Measurements from ENCODE around the gene PRKCH. TPM values are rescaled to one million over a fixed set of nuclear protein-coding genes. Genes with fewer than 3 reads are reported as not detected.

The PRKCH gene
- total and polyA plus RNA-seq, 2 experiments from 2014 or later = 2.4 to 3.5 TPM

GRCh38 chr14:61573748-61574513 is 252.6 kb downstream of the PRKCH start:
- Histone ChIP-seq H3K79me2 (ENCODE audit: insufficient read depth) (peaks cover 84% of the 10 kb centered on the region), H3K9ac (peak overlapping the region; percentile 57), H3K4me3 (peak overlapping the region; percentile 19), H2AFZ (no peak overlapping the region), H3F3A (ENCODE audit: insufficient read depth) (peaks cover 91% of the 10 kb centered on the region), H4K20me1 (ENCODE audit: insufficient read depth) (no peaks in the 10 kb centered on the region), H3K4me1 (ENCODE audit: insufficient read depth) (peaks cover 98% of the 10 kb centered on the region), H3K27ac (peak overlapping the region; percentile 81), H3K27me3 (replicated peaks; ENCODE audit: insufficient read depth) (no peaks in the 10 kb centered on the region), H3K4me2 (ENCODE audit: unreplicated experiment) (peak overlapping the region; percentile 46), H3K9me3 (ENCODE audit: low read depth) (no peaks in the 10 kb centered on the region), H3K36me3 (ENCODE audit: low read depth) (no peaks in the 10 kb centered on the region), H3K9me2 (ENCODE audit: insufficient read depth) (no peaks in the 10 kb centered on the region)
- DNase-seq = peak; percentile 81
- 58 to 62% methylated on average over 7 of the region's 7 CpGs for WGBS, 2 experiments (ENCODE audit: low coverage in 1 of 2, low lambda C conversion rate in 2 of 2, missing lambda C conversion rate in 2 of 2)
- in situ Hi-C loops (cut with MboI) = no loop called here
- TF ChIP-seq EZH2 (IDR thresholded peaks at IDR 0.05; ENCODE audit: insufficient read depth, poor library complexity, severe bottlenecking) (no peak), EZH2phosphoT487 (IDR thresholded peaks at IDR 0.05; ENCODE audit: insufficient read depth, low read depth) (no peak)

GRCh38 chr14:61574514-61574807 is 253.1 kb downstream of the PRKCH start:
- no peak for DNase-seq
- Histone ChIP-seq H3K27me3 (replicated peaks; ENCODE audit: insufficient read depth) (no peaks in the 10 kb centered on the region), H3K36me3 (ENCODE audit: low read depth) (no peaks in the 10 kb centered on the region), H3K4me3 (no peak overlapping the region), H3K9me2 (ENCODE audit: insufficient read depth) (no peaks in the 10 kb centered on the region), H4K20me1 (ENCODE audit: insufficient read depth) (no peaks in the 10 kb centered on the region), H3K27ac (peak overlapping the region; percentile 81), H3F3A (ENCODE audit: insufficient read depth) (peaks cover 87% of the 10 kb centered on the region), H3K9me3 (ENCODE audit: low read depth) (no peaks in the 10 kb centered on the region), H3K79me2 (ENCODE audit: insufficient read depth) (peaks cover 81% of the 10 kb centered on the region), H3K9ac (peak overlapping the region; percentile 57), H3K4me1 (ENCODE audit: insufficient read depth) (peaks cover 95% of the 10 kb centered on the region), H3K4me2 (ENCODE audit: unreplicated experiment) (peak overlapping the region; percentile 46), H2AFZ (no peak overlapping the region)
- in situ Hi-C loops (cut with MboI) = no loop called here
- 86 to 87% methylated on average over 7 of the region's 7 CpGs for WGBS, 2 experiments (ENCODE audit: low coverage in 1 of 2, low lambda C conversion rate in 2 of 2, missing lambda C conversion rate in 2 of 2)
- TF ChIP-seq EZH2 (IDR thresholded peaks at IDR 0.05; ENCODE audit: insufficient read depth, poor library complexity, severe bottlenecking) = no peak
- TF ChIP-seq EZH2phosphoT487 (IDR thresholded peaks at IDR 0.05; ENCODE audit: insufficient read depth, low read depth) = no peak

- H3K4me1 ChIP-seq (ENCODE audit: insufficient read depth) = peaks cover 88% of the 10 kb centered on the region
- no peak overlapping the region for H2AFZ ChIP-seq
- peaks cover 83% of the 10 kb centered on the region for H3F3A ChIP-seq (ENCODE audit: insufficient read depth)
- H3K9ac ChIP-seq = peak overlapping the region; percentile 57
- WGBS, 2 experiments (ENCODE audit: low coverage in 1 of 2, low lambda C conversion rate in 2 of 2, missing lambda C conversion rate in 2 of 2) = 95% methylated on average over 3 of the region's 3 CpGs
- H3K4me2 ChIP-seq (ENCODE audit: unreplicated experiment) = peak overlapping the region; percentile 61
- H3K9me2 ChIP-seq (ENCODE audit: insufficient read depth) = no peaks in the 10 kb centered on the region
- peaks cover 82% of the 10 kb centered on the region for H3K79me2 ChIP-seq (ENCODE audit: insufficient read depth)
- H4K20me1 ChIP-seq (ENCODE audit: insufficient read depth) = no peaks in the 10 kb centered on the region
- no peak for DNase-seq
- peak overlapping the region; percentile 81 for H3K27ac ChIP-seq
- H3K4me3 ChIP-seq = no peak overlapping the region
- no peaks in the 10 kb centered on the region for H3K9me3 ChIP-seq (ENCODE audit: low read depth)
- H3K36me3 ChIP-seq (ENCODE audit: low read depth) = no peaks in the 10 kb centered on the region
- no peaks in the 10 kb centered on the region for H3K27me3 ChIP-seq (replicated peaks; ENCODE audit: insufficient read depth)
- TF ChIP-seq EZH2 (IDR thresholded peaks at IDR 0.05; ENCODE audit: insufficient read depth, poor library complexity, severe bottlenecking) (no peak), EZH2phosphoT487 (IDR thresholded peaks at IDR 0.05; ENCODE audit: insufficient read depth, low read depth) (no peak)
- in situ Hi-C loops (cut with MboI) = no loop called here
Observed at GRCh38 chr14:61575126-61575525, 253.7 kb downstream of the PRKCH start.

GRCh38 chr14:61575551-61576150 is 254.3 kb downstream of the PRKCH start:
- Histone ChIP-seq H3F3A (ENCODE audit: insufficient read depth) (peaks cover 77% of the 10 kb centered on the region), H3K27ac (peak overlapping the region; percentile 81), H4K20me1 (ENCODE audit: insufficient read depth) (no peaks in the 10 kb centered on the region), H3K4me2 (ENCODE audit: unreplicated experiment) (peak overlapping the region; percentile 61), H2AFZ (no peak overlapping the region), H3K9me3 (ENCODE audit: low read depth) (no peaks in the 10 kb centered on the region), H3K9ac (peak overlapping the region; percentile 57), H3K36me3 (ENCODE audit: low read depth) (no peaks in the 10 kb centered on the region), H3K4me1 (ENCODE audit: insufficient read depth) (peaks cover 83% of the 10 kb centered on the region), H3K79me2 (ENCODE audit: insufficient read depth) (peaks cover 82% of the 10 kb centered on the region), H3K27me3 (replicated peaks; ENCODE audit: insufficient read depth) (no peaks in the 10 kb centered on the region), H3K4me3 (no peak overlapping the region), H3K9me2 (ENCODE audit: insufficient read depth) (no peaks in the 10 kb centered on the region)
- in situ Hi-C loops (cut with MboI) = no loop called here
- TF ChIP-seq EZH2 (IDR thresholded peaks at IDR 0.05; ENCODE audit: insufficient read depth, poor library complexity, severe bottlenecking) = no peak
- no peak for TF ChIP-seq EZH2phosphoT487 (IDR thresholded peaks at IDR 0.05; ENCODE audit: insufficient read depth, low read depth)
- WGBS, 2 experiments (ENCODE audit: low coverage in 1 of 2, low lambda C conversion rate in 2 of 2, missing lambda C conversion rate in 2 of 2) = 65 to 68% methylated on average over 6 of the region's 6 CpGs
- peak; percentile 57 for DNase-seq

All from GM23248 (cell line).